Urothelium cell line (cell line): ENCODE measurements around the gene FAM168A.

Source experiments
- DNase-seq: peaks from one replicate; pipeline ENCODE4 v3.0.0; 2011; ENCODE audit warnings: low spot score, mixed read lengths
- FAIRE-seq: peaks from 2 replicates; lab custom pipeline; 2011; peaks lifted over from hg19 to GRCh38; lab: Jason Lieb, UNC

FAM168A gene

GRCh38 chr11:73563539-73564200 is 34.2 kb downstream of the FAM168A start:
- FAIRE-seq (no peak), DNase-seq (no peak)

GRCh38 chr11:73559743-73560142 is 38.2 kb downstream of the FAM168A start:
- FAIRE-seq, result no peak
- DNase-seq, result no peak

DNA sequence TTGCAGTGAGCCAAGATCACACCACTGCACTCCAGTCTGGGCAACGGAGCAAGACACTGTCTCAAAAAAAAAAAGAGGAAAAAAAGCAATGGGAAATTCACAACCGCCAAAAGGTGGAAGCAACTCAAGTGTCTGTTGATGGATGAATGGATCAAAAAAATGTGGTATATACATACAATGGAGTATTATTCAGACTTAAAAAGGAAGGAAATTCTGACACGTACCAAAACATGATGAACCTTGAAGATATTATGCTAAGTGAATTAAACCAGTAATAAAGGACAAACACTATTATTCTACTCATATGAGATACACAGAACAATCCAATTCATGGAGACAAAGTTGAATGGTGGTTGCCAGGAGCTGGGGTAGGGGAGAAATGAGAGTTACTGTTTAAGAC is 40.9 kb downstream of the FAM168A start:
- no peak for DNase-seq
- no peak for FAIRE-seq

DNA sequence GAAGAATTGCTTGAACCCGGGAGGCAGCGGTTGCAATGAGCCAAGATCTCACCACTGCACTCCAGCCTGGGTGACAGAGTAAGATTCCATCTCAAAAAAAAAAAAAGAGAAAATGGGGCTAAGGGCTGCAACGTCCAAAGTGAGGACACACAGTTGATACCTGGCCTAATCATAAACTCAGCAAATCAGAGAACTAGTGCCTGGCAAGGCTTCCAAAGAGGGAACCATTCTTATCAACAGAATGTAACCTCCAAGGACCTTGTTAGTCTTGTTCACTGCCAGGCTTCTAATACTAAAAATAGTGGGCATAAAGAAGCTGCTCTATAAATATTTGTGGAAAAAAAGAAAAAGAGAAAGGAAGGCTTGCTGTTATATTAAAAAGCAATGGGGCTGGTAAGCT is 42.3 kb downstream of the FAM168A start:
- DNase-seq (no peak), FAIRE-seq (no peak)

GRCh38 chr11:73554671-73555320 is 43.1 kb downstream of the FAM168A start:
- DNase-seq (no peak), FAIRE-seq (no peak)

DNA sequence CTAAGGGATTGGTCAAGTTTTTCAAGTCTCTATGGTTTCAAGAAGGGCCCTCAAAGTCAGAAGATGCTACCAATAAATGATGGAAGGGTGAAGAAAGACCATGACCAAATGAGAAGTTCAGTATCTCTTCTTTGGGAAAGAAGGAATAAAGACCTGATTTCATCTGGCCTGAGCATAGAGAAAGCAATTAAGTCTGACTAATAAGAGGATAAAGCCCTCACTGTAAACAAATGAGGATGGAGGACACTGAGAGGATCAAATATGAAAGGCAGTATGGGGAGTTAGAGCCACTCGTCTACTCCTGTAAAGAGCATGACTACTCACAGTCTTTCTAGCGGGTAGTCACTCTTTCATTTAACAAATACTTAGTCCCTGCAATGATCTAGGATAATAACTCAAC is 44.6 kb downstream of the FAM168A start:
- FAIRE-seq (no peak), DNase-seq (no peak)

DNA sequence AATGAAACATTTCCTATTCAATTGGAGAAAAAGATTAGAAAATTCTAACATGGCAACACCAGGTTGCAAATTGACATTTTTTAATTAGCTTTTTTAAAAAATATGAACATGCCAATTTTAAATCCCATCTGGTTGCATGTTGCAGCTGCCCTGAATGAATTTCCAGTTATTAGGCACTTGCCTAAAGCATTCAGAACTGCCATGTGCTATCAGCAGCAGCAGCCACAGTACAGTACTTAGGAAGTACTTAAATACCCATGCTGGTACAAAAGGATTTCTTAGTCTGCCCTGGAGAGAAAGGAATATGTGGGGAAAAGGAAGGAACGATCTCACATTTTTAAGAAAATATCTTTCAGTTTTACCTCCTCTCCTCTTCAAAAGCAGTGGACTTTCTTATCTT is 46.2 kb downstream of the FAM168A start:
- FAIRE-seq, result no peak
- DNase-seq, result no peak

GRCh38 chr11:73549376-73549775 is 48.5 kb downstream of the FAM168A start:
- DNase-seq (no peak), FAIRE-seq (no peak)

GRCh38 chr11:73547706-73548595 is 50.0 kb downstream of the FAM168A start:
- FAIRE-seq (no peak), DNase-seq (no peak)

DNA sequence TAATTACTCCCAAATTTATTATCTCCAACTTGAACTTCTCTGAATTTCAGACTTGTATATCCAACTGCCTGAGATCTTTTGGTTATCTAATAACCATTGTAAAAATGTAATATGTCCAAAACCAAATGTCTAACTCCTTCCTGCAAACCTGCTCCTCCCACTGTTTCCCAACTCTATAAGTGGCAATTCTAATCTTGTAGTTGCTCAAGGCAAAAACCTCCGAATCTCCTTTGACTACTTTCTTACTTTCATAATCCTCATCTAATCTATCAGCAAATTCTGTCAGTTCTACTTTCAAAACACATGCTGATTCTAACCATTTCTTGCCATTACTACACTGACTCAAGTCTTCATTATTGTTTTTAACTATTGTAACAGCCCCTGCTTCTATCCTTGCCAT is 55.7 kb downstream of the FAM168A start:
- FAIRE-seq (no peak), DNase-seq (no peak)

- no peak for FAIRE-seq
- DNase-seq, result no peak
These were observed 58.3 kb downstream of the FAM168A start for GRCh38 chr11:73539506-73540084.

- DNase-seq (no peak), FAIRE-seq (no peak)
These were observed 59.5 kb downstream of the FAM168A start for GRCh38 chr11:73538381-73538872.

DNA sequence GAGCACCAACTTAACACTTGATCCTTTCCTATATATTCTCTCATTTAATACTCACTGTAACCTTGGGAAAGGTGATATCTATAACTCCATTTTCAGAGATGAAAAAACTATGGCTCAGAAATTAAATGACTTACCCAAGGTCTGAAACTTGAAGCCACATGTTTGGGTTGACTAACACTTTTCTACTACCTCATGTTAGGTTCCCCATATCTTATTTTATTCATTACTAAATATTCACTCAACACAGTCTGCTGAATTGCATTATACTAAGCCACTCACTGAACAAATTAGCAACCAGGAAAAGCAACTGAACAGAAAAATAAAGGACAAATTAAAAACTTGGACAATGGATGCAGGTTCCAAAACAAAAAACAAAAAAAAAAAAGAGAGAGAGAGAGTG is 59.9 kb downstream of the FAM168A start:
- no peak for FAIRE-seq
- no peak for DNase-seq

DNA sequence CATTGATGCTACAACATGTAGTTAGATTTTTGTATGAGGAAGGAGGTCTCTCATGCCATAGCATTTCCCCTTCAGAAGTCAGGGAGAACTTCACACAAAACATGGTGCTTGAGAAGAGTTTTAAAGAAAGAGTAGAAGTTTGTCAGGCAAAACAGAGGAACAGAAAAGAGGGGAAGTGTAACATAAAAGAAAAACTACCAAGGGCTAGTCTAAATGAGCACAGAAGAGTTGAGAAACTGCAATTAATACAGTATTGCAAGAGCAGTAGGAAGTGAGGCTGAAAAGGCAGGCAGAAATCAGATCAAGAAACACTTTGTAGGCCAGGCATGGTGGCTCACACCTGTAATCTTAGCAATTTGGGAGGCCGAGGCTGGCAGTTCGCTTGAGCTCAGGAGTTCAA is 61.0 kb downstream of the FAM168A start:
- no peak for DNase-seq
- FAIRE-seq, result no peak

DNA sequence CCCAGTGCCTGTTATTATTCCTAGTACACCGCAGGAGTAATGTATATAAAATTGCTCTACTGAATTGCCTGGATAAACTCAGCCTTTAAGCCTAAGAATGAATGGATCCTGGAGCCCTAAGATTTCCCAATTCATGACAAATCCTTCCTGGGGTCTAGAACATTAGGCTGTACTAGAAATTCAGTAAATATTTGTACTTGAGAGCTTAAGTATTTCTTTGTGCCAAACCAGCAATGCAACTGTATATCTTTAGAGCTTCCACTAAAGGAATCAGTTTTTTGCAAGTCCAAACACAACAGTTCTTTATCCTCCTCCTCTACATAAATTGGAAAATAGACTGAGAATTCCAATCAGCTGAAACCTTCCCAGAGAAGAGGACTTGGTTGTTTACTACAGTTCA is 65.6 kb downstream of the FAM168A start:
- no peak for DNase-seq
- FAIRE-seq, result no peak

GRCh38 chr11:73531386-73531785 is 66.5 kb downstream of the FAM168A start:
- DNase-seq, result no peak
- no peak for FAIRE-seq

DNA sequence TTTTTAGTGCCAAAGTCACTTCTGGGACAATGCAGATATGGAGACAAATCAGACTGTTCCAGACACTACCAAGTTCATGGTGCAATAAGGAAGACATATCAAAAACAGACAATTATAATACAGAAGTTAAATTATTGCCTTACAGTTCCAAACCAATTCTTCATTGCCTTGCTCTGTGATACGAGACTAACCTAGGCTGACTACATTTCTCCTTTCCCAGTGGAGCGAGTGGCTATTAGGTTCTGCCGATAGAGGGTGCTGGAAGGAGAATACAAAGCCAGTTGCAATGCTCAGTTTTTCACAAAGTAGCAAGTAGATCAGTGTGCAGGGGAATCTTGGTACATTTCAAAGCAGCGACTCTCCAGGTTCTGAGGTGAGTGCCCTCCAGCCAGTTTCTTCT is 67.8 kb downstream of the FAM168A start:
- DNase-seq (no peak), FAIRE-seq (no peak)

DNA sequence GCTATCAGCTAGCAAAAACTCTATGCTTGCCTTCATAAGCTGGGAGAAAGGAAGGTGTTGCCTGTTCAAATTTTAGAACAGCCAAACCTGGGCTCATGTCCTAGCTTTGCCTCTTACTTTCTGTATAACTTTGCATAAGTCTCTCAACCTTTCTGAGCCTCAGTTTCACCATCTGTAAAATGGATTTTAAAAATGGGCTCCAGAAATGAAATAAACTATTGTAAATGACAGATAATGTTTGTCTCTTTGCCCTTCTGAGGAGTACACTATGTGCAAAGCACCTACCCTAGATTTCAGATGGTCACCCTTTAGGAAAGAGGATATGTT is 68.7 kb downstream of the FAM168A start:
- DNase-seq (no peak), FAIRE-seq (no peak)

DNA sequence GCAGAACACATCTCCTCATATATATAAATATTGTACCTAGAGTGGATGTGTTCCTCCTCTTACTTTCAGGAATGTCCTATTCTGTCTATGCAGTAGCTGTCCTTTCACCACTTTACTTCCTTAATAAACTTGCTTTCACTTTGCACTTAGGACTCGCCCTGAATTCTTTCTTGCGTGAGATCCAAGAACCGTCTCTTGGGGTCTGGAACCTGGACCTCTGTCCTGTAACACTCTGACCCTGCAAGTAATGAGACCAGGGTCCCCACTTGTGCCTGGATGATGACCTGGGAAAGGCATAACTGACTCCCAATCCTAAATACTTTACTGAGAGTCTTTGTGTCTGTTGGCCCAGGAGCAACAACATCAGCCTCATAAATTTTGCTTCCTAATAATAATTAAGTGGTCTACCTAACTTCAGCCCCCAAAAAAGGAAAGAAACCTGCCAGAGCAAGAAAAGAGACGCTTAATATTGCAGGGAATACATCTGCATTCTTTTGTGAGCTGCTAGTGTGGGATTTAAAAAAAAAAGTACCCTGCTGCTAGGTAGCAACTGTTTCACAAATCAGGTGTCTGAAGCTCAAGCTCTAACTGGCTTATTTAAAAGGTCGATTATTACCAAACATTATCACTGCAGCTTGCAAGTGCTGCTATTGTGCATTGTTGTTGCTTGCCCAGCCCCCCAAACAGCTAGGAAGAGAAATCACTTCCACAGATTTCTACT is 69.3 kb downstream of the FAM168A start:
- no peak for FAIRE-seq

GRCh38 chr11:73528013-73528412 is 69.9 kb downstream of the FAM168A start:
- DNase-seq, result no peak
- no peak for FAIRE-seq

More for the DNA sequence above, 69.3 kb downstream of the FAM168A start:
- no peak for DNase-seq

DNA sequence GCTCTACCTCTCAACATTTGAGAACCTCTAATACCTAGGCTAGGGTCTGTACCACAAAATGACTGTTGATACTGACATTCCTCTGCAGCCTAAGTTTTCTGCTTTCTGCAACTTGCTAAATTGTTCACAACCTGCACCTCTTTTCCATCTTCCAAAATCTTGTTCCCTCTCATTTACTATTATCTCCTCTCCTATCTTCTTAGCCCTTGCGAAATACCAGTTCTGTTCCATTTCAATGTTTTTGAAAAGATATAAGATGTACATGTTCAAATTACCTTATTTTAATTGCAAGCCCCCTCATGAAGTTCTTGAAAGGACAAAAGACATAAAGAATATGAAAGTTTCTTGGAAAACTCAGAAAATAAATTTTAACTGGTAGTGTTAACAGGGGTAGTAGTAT is 72.3 kb downstream of the FAM168A start:
- FAIRE-seq, result no peak
- no peak for DNase-seq
